GM21367 (cell line): Measurements from ENCODE around the gene LONRF2.

Experiments used
- ATAC-seq: cut with Tn5 transposase; IDR thresholded peaks from one replicate; pipeline ENCODE4 v1.9.1; 2021; ENCODE audit not compliant: unreplicated experiment

Gene LONRF2

DNA sequence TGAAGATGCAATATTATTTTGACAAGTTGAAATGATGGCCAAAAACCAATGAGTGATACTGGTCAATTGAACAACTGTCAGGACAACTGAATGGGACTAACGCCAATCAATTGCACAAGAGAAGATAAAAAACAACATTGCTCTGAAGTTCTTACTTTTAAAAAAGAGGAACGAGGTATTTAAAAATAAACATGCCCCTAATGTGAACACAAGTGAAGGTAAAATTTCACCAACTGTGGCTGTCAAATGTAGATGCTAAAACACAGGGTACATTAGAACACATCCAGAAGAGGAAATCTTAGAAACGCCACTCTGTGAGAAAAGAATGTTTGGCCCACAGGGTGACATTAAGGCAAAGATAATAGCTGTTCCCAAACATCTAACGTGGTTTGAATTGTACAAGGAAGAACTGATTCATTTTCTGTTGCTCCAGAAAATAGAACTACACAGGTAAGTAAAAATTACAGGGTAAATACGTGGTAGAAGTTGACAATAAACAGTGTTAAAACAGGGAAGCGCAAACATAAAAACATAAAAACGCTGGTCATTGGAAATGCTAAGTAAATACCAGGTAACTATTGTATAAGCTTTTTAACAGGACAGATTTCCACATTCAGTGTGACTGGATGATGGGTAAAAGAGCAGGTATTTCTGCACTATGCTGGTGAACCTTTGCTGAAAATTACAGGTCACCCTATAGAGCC is 20.3 kb downstream of the LONRF2 start:
- ATAC-seq, result no peak

DNA sequence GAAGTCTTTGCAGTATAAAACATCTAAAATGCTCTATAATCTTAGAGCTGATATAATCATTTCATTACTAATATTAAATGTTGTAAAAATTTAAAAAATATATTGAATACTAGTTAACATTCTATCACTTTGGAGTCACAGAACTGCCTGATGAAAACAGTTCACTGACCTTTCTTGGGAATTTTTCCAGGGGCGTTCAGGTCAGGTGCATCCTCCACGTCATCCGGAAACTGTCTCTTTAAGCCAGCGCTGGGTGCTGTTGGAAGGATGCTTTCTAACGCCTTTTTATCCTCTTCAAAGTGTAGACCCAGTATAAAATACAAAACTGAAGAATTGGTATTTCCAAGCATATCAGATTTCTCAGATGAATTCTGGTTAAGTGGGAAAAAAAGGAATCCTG is 22.8 kb downstream of the LONRF2 start:
- no peak for ATAC-seq

GRCh38 chr2:100297511-100297910 is 24.8 kb downstream of the LONRF2 start:
- ATAC-seq, result no peak

DNA sequence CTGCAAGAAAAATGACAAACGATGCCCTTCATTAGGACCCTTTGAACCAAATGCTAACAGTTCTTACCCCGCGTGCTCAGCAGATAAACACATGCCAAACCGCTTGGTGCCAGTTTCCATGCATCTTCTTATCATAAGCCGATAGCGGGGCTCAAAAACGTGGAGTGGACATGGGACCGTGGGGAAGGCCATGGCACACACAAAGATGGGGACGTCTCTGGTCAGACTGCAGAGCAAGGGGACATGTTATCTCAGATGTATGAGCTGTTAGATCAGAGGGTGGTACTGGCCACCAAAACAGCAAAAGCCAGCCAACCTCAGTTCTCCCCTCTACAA is 28.2 kb downstream of the LONRF2 start:
- ATAC-seq, result no peak

DNA sequence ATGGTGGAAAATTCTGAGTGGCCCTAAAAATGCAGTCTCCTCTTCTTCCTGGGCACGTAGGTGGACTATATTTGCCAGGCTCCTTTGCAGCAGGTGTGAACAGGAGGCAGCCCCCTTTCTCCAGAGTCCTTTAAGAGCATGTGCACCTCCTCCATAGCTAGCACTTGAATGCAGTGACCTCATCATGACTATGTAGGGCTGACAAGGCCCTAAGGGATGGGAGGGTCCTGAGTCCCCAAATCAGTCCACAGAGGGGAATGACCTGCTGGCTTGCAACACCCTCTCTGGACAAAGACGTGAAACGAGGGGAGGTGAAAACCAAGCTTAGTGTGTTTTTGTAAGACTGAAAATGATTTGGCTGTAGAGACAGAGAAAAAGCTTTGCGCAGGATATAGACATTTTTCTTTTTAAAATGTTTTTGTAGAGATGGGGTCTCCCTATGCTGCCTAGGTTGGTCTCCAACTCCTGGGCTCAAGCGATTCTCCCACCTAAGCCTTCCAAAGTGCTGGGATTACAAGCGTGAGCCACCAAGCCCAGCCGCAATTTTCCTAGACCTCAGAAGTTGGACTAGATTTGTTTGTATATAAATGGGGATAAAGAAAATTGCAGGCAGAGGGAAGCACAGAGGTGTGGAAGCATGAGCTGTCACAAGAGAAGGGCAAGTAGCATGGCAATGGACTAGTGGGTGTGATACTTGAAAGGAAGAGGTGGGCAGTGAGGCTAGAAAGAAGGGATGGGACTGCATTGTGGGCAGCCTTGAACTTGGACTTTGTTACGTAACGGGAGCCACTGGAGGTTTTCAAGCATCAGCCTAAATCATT is 28.8 kb downstream of the LONRF2 start:
- no peak for ATAC-seq

DNA sequence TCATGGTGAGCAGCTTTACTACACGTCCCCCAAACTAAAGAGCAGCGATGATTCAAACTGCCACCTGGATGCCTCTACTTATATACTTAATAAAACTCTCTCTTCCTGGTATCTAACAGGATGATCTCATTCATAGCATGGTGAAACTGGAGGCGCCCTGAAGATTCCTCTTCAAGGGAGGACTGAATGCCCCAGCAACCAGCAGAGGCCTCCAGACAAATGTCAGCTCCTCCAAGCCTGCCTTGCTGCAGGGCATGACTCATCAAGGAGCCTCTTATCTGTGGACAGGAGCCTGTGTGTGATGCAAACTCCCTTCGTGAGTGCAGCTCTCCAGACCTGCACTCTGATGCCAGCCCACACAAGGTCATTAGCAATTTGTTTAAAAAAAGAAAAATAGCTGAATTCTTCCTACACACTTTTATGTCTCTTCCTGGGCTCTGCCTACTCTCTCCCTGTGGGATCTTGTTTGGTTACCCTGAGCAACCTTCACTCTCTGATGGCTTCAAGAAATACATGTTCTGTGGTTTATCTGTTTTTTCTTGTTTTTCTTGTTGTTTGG is 30.2 kb downstream of the LONRF2 start:
- no peak for ATAC-seq

DNA sequence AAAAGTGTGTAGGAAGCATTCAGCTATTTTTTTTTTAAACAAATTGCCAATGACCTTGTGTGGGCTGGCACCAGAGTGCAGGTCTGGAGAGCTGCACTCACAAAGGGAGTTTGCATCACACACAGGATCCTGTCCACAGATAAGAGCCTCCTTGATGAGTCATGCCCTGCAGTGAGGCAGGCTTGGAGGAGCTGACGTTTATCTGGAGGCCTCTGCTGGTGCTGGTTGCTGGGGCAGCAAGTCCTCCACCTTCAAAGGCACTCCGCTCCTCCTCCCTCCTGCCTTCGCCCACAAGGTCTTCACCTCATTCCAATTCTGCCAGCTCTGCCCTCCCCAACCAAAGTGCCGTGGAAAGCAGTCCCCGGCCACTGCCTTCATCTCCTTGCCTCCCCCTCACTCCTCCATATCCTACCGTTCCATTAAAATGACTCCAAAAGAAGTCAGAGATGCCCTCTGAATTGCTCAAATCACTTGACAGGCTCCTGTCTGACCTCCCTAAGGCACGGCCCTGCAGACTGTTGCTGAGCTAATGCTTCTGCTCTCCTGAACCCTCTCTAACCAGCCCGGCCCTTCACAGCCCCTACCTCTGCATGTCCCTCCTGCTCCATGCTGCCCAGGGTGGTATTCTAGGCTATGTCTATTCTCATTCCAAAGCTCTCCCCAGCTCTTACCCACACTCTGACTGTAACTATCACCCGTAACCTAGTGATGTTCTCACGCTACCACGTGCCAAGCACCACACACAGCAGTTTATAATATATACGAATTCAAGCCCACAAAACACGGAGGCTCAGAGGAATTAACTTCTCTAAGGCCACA is 30.9 kb downstream of the LONRF2 start:
- no peak for ATAC-seq

GRCh38 chr2:100290718-100291151 is 31.6 kb downstream of the LONRF2 start:
- no peak for ATAC-seq

DNA sequence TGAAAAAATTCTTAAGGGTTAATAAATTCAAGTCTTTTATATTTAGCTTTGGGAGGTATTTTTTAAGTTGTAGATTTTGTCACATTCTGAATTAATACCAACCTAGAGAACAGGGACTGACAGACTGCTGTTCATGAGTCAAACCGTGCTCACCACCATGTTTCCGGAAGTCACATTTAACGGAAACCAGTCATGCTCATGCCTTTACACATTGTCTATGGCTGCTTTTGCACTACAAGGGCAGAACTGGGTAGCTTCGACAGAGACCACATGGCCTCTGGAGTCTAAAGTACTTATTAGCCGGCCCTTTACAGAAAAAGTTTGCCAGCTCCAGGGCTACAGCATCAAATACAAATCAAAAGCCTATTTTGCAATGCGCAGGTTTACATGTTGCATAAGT is 33.3 kb downstream of the LONRF2 start:
- no peak for ATAC-seq

DNA sequence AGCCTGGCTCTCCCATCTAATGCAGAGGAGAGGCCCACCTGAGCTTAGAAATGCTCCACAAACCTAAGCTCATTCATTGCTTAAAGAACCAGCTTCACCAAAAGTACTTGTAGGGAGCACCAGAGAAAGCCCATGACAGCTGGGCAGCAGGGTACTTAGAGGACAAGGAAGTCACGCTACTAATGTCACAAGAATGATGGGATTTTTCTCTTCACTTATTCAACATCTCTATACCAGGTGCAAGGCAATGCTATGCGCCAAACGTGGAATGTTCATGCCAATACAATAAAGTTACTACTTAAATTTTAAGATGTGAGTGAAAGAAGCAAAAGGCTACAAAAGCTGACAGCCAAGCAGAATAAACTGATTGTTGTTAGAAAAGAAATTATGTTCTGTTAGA is 36.0 kb downstream of the LONRF2 start:
- no peak for ATAC-seq

- ATAC-seq, result no peak
Observed at GRCh38 chr2:100285691-100286090, 36.6 kb downstream of the LONRF2 start.

DNA sequence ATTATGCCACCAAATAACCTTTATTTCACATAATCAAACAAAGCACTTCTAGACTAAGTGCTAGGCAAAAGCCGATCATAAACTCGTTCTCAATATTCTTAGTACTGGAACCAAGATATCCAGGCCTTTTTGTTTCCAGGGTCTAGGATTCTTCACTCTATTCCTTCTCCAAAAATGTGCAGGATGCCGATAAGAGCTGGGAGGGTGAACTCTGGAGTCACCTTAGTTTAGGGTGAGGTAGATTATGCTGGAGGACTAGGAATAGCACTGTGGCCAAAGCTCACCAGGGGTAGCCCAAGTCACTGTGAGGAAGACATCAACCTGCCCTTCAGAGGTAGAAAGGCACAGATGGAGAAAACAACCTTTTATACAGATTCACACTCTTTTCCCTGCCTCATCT is 37.3 kb downstream of the LONRF2 start:
- ATAC-seq, result no peak

DNA sequence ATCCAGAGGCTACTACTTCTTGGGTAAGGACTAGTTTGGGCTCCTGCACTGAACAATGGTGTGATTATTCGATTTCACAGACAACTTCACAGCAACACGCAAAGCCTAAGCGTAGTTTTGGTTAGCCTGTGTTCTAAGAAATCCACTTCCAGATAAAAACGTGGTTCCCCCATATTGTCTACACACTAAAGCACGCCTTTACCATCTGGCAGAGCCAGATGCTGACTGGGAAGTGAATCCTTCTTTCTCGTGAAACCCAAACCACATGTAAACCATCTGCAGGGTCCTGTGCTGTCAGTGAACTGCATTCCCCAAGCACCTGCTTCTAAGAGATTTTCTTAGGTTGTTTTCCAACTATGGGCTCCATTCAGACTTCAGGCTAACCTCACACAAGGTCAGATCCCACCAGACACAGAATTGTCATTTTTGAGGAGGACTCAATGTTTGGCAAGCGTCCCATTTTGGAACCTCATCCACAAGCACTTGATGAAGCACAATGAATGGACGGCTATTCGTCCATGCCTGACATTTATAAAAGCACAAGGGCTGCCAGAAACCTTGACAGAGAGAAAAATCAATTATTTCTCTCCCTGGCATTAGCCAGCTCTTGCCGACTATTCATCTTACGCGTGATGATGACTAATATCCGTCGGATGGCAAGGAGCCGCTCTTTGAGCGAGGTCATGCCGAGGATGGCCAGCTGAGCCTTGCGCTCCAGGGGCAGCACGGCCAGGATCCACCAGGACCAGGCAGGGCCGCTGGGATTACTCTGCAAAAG is 38.4 kb downstream of the LONRF2 start:
- ATAC-seq, result no peak

GRCh38 chr2:100281521-100282438 is 40.5 kb downstream of the LONRF2 start:
- ATAC-seq, result no peak

- ATAC-seq, result no peak
Observed at GRCh38 chr2:100279586-100280534, 42.4 kb downstream of the LONRF2 start.

GRCh38 chr2:100278986-100279385 is 43.3 kb downstream of the LONRF2 start:
- ATAC-seq, result no peak

DNA sequence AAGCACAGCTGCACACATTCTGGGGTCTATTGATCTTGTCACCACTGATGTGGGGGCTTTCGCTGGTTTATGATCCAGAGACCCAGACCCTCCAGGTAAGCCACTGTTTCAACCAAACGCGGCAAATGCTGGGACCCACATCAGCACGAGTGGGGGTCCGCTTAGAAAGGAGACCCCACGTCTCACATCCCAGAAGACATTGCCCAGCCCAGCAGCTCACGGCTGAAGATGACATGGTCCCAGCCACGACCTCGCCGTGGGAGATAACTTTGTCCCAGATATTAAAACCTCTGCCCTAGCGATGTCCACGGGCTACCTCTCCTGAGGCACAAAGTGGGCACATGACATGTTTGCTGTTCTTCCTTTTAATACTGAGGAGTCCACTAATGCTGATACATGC is 43.8 kb downstream of the LONRF2 start:
- no peak for ATAC-seq

DNA sequence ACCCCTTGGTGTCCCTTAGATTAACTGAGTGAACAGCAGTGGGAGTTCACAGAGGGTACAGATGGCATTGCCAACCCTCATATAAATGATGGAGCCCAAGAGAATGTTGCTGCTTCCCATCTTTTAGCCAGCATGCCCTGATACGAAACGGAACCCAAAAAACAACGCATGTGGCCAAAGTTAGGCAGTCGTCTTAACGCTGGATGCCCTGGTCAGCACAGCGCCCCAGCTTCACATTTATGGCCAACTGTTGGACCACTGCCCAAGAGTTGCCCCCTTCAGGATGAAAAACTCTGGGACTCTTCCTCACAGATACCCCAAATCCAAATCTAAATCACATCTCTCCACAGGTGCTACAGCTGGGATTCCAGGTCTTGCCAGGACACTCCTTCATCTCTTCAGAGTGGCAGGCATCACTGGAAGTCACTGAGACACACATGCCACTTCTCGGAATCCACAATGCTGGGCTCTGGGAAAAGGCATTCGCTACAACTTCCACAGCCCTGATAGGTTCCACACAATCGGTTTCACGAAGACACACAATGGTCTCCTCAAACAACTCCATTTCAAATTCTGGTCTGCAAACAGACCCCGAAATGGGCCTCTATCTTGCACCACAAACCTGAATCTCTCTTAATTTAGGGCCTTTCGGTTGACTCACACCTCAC is 44.6 kb downstream of the LONRF2 start:
- no peak for ATAC-seq
